22Rv1 (cell line): ENCODE data around the gene A3GALT2.

Experiments used
- H3K27ac ChIP-seq: fragments of 450-650 bp; 2 replicates; pipeline ENCODE4 v1.5.1; 2017
- ZFX ChIP-seq: fragments of 450-650 bp; IDR thresholded peaks from 2 replicates; pipeline ENCODE4 v1.6.1; 2017; ENCODE audit warnings: antibody characterized with exemption, borderline replicate concordance
- TF ChIP-seq, protein P1 (sequence below): fragments of 450-650 bp; IDR thresholded peaks from 2 replicates; pipeline ENCODE4 v1.5.1; 2017; ENCODE audit warnings: mild to moderate bottlenecking

The A3GALT2 gene

DNA sequence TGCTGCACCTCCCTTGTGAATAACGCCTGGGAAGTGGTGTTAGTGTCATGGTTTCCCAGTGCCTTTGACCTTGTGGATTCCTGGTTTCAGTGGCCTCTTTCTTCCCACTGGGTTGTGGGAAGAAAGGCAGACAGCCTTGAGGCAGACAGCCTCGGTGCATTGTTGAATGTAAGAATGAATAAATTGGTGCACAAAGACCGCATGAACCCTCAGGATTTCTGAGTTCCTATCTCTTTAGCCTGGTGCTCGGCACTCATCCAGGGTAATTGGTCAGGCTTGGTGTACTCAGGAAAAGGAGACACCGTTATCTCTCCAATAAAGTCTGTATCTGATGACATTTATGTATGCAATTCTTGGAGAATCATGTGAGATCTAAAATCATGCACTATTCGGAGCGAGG, 59.6 kb downstream of the A3GALT2 start:
- no peak overlapping the region for H3K27ac ChIP-seq
- no peak for TF ChIP-seq ZFX
- TF ChIP-seq, protein P1, sequence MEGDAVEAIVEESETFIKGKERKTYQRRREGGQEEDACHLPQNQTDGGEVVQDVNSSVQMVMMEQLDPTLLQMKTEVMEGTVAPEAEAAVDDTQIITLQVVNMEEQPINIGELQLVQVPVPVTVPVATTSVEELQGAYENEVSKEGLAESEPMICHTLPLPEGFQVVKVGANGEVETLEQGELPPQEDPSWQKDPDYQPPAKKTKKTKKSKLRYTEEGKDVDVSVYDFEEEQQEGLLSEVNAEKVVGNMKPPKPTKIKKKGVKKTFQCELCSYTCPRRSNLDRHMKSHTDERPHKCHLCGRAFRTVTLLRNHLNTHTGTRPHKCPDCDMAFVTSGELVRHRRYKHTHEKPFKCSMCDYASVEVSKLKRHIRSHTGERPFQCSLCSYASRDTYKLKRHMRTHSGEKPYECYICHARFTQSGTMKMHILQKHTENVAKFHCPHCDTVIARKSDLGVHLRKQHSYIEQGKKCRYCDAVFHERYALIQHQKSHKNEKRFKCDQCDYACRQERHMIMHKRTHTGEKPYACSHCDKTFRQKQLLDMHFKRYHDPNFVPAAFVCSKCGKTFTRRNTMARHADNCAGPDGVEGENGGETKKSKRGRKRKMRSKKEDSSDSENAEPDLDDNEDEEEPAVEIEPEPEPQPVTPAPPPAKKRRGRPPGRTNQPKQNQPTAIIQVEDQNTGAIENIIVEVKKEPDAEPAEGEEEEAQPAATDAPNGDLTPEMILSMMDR: no peak

DNA sequence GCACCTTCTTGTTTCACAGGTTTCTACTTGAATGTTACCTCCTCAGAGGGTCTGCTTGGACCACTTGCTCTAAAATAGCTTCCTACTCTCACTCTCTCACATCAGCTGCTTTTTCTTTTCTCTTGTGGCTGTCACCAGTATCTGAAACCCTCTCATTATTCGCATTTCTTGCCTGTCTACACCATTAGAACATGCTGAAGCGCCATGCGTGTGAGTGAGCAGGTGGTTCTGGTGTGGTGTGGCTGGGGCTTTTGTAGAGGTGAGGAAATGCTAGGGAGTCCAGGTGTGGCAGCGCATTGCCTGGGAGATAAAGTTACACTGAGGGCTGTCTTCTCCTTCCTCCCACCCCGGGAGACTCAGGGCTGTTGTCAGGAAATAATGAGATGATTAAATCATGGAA, 60.5 kb downstream of the A3GALT2 start:
- H3K27ac ChIP-seq: no peak overlapping the region
- TF ChIP-seq, protein P1: no peak
- TF ChIP-seq ZFX: no peak

DNA sequence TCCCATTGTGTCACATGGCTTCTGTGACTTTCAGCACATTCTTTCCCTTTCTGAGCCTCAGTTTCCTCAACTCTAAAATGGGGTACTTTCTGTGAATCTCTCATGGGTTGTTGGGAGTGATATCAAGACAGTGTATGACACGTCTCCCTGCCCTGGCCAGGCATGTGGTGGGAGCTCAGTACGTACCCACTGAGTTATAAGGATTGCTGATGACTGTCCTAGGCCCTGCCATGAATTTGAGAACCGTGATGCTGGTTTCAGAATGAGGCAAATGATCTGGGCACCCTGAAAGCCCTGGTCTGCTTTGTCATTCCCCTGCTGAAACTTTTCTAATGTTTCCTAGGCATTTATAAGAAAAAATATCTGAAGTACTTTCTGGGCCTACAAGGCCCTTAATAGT, 61.0 kb downstream of the A3GALT2 start:
- TF ChIP-seq, protein P1: no peak
- no peak for TF ChIP-seq ZFX
- no peak overlapping the region for H3K27ac ChIP-seq

DNA sequence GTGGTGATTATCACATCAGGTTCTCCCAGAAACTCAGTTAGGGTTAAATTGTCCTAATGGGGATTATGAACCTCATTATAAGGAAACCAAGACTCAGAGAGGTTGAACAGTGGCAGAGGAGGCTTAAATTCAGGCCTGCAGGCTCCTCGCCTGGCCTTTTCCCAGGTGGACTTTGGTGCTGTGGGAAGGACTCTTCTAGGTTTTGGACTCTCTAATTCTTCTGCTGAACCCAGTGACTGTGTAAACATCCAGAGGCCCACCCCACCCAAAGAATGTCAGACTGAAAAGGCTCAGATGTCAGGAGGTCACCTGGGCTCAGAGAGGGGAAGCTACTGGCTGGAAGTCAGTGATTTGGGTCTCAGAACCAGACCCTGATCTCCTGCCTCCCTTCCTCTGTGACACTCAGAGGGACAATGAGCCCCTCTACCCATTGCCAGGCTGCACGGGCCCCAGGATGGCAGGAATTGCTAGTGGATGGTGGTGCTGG, 62.1 kb downstream of the A3GALT2 start:
- no peak overlapping the region for H3K27ac ChIP-seq
- TF ChIP-seq, protein P1: no peak
- TF ChIP-seq ZFX: no peak

DNA sequence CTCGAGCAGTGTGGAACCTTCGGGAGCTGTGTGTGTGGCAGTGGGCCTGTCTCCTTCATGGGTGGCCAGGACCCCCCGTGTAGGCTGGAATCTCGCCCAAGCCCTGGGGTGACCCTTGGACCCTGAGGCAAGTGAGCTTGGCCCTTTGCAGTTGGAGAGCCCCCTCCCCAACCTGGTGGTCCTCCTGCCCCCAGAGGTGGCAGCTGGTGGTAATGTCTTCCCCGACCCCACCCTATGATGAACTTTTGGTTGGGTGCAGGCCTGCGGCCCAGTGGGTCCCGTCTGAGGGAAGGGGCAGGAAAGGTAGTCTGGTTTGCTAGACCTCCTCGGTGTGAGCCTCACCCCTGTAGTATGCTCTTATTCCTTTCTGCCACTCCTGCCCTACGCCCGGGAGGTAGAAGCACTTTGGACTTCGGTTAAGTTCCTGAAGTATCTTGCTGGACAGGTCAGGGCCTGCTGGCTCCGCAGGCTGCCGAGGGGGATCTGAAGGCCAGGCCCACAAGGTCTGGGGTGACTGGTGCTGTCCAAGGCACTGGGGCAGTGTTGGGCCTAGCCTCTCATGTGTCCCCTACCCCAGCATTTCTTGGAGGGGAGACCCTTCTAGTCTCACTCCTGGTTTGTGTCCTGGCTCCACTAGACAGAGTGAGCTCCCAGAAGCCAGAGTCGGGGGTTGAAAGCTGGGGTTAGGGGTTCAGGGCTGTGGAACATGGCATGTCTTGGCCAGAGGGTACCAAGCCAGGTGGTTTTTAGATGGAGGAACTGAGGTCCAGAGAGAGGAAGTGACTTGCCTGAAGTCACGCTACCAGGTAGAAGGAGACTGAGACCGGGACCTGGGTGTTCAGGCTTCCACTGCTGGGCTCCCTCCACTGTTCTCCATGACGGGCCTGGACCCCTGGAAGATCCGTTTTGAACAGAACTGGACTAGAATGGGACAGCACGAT, 62.9 kb downstream of the A3GALT2 start:
- TF ChIP-seq, protein P1: no peak
- H3K27ac ChIP-seq: peak overlapping the region; percentile 87

DNA sequence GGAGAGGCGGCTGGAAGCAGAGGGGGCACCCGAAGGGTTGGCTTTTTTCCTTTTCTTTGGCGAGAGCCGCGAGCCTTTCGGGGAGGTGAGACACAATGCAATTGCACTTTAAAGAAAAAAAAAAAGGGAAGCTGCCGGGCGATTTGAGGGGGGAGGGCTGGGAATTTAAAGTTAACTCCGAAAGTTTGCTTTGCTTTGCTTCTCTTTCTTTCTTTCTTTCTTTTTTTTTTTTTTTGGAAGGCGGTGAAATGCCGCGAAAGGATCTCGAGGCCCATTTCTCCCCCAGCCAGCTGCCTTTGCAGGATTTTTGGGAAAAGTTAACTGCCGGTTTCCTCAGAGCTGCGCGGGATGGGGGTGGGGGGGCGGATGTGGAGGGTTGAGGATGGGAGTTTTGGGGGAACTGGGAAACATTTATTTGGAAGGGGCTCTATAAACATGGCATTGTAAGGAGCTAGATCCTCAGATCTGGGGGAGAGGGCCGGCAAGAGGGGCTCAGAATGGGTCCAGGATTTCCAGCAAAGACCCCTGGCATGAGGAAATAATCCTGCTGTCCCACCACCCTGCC, 63.6 kb downstream of the A3GALT2 start:
- TF ChIP-seq, protein P1: no peak
- no peak for TF ChIP-seq ZFX
- H3K27ac ChIP-seq: peak overlapping the region; percentile 87
